ENCODE data around the gene PPP6R1. TPM values are rescaled to one million over a fixed set of nuclear protein-coding genes. Genes with fewer than 3 reads are reported as not detected.
A peak's percentile ranks its signal among the peaks of the same experiment; 100 is the strongest.

Gene PPP6R1
- polyA plus RNA-seq, 1 of the 3 experiments (the other 2 are of a cell fraction) = 47.8 TPM

DNA sequence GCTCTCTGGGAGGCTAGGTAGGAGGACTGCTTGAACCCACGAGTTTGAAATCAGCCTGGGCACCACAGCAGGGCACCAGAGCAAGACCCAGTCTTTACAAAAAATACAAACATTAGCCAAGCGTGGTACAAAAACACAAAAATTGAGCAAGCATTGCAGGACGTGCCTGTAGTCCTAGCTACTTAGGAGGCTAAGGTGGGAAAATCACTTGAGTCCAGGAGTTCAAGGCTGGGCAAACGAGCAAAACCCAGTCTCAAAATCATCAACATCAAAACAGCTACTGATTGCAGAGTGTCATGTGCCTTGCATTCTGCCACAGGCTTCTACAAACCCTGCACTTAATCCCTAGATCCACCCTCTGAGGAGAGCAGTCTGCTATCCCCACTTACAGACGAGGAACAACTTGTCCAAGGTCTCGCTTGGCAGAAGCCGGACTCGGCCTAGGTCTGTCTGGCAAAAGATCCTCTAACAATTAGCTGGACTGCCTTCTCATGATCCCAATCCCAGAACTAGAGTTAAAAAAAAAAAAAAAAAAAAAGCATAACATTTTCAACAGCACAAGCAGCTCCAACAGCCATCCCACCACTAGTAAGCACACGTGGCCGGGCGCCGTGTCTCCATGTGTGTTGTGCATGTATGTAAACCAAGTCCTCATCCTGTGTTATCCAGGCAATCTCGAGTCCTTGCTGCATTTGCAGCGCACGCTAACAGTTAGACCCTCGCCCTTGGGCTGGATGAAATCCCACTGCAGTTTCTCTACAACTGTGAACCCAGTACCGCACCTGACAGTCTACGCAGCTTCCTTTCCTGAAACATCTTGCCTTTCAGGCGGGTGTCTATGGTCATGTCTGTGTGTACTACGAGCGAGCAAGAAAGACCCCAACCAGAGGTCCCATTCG lies 2.0 kb downstream of the PPP6R1 start:
- H3K9me2 ChIP-seq = no peaks in the 10 kb centered on the region
- H3K4me1 ChIP-seq (ENCODE audit: control insufficient read depth in 1 of 2, insufficient read depth in 2 of 2, low read depth in 1 of 2, low read length in 1 of 2) = peaks cover 17 to 26% of the 10 kb centered on the region in 2 experiments; a peak in 3 of 4 replicates
- CTCF ChIA-PET = interaction anchor here (0.7 to 1.8 kb wide), 2 partner anchors 45 to 80 kb away, joined by 3 to 5 read pairs; no protein-coding TSS in a partner anchor
- DNase-seq = no peak
- H3K9ac ChIP-seq = no peak overlapping the region; the same call in 1 of the 2 replicates
- peaks cover 64% of the 10 kb centered on the region for H4K20me1 ChIP-seq (ENCODE audit: insufficient read depth)
- H3F3A ChIP-seq (replicated peaks; ENCODE audit: insufficient read depth) = peaks cover 2% of the 10 kb centered on the region
- H3K27ac ChIP-seq (ENCODE audit: low read depth in 2 of 2, low read length in 1 of 2) = no peak overlapping the region
- H3K27me3 ChIP-seq (ENCODE audit: insufficient read depth) = no peaks in the 10 kb centered on the region
- peak overlapping the region; percentile 87 to 94 for H3K4me3 ChIP-seq (ENCODE audit: low read depth in 2 of 2, low read length in 1 of 2)
- H3K4me2 ChIP-seq = peak overlapping the region; percentile 96
- TF ChIP-seq GABPA (IDR thresholded peaks at IDR 0.05; ENCODE audit: low read depth) = no peak
- TF ChIP-seq, protein P1, sequence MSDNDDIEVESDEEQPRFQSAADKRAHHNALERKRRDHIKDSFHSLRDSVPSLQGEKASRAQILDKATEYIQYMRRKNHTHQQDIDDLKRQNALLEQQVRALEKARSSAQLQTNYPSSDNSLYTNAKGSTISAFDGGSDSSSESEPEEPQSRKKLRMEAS (IDR thresholded peaks at IDR 0.05; ENCODE audit: low read depth) = no peak
- TF ChIP-seq POLR2AphosphoS5 (IDR thresholded peaks at IDR 0.05; ENCODE audit: low read depth, low read length) = no peak
- no peak for TF ChIP-seq RAD21 (IDR thresholded peaks at IDR 0.05; ENCODE audit: low read length)
- TF ChIP-seq, protein P2, sequence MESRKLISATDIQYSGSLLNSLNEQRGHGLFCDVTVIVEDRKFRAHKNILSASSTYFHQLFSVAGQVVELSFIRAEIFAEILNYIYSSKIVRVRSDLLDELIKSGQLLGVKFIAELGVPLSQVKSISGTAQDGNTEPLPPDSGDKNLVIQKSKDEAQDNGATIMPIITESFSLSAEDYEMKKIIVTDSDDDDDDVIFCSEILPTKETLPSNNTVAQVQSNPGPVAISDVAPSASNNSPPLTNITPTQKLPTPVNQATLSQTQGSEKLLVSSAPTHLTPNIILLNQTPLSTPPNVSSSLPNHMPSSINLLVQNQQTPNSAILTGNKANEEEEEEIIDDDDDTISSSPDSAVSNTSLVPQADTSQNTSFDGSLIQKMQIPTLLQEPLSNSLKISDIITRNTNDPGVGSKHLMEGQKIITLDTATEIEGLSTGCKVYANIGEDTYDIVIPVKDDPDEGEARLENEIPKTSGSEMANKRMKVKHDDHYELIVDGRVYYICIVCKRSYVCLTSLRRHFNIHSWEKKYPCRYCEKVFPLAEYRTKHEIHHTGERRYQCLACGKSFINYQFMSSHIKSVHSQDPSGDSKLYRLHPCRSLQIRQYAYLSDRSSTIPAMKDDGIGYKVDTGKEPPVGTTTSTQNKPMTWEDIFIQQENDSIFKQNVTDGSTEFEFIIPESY (IDR thresholded peaks at IDR 0.05; ENCODE audit: borderline replicate concordance, low read depth) = no peak
- TF ChIP-seq RFX5 (IDR thresholded peaks at IDR 0.05; ENCODE audit: low read length) = no peak
- no peak for TF ChIP-seq TAF1 (IDR thresholded peaks at IDR 0.05; ENCODE audit: borderline replicate concordance, low read depth, low read length)
- TF ChIP-seq GATA2 (CRISPR knock-in tag; IDR thresholded peaks at IDR 0.05) = no peak
- TF ChIP-seq JUND (IDR thresholded peaks at IDR 0.05) = no peak
- no peak for TF ChIP-seq TEAD4 (IDR thresholded peaks at IDR 0.05; ENCODE audit: borderline replicate concordance, insufficient read depth)
- no peak for TF ChIP-seq CHD2 (IDR thresholded peaks at IDR 0.05; ENCODE audit: low read length, partially characterized antibody)
- TF ChIP-seq TCF12 (IDR thresholded peaks at IDR 0.05) = no peak
- TF ChIP-seq FOSL2 (IDR thresholded peaks at IDR 0.05; ENCODE audit: borderline replicate concordance, low read depth) = no peak
- no peak for TF ChIP-seq RCOR1 (IDR thresholded peaks at IDR 0.05; ENCODE audit: low read length)
- no peak for TF ChIP-seq EP300 (IDR thresholded peaks at IDR 0.05; ENCODE audit: borderline replicate concordance in 1 of 2, low read depth in 1 of 2, low read length in 1 of 2)
- TF ChIP-seq MEF2A (IDR thresholded peaks at IDR 0.05; ENCODE audit: borderline replicate concordance, low read depth) = no peak
- no peak for TF ChIP-seq ELF1 (IDR thresholded peaks at IDR 0.05)
- no peak for TF ChIP-seq RXRA (IDR thresholded peaks at IDR 0.05; ENCODE audit: borderline replicate concordance, low read depth)
- TF ChIP-seq, protein P3, sequence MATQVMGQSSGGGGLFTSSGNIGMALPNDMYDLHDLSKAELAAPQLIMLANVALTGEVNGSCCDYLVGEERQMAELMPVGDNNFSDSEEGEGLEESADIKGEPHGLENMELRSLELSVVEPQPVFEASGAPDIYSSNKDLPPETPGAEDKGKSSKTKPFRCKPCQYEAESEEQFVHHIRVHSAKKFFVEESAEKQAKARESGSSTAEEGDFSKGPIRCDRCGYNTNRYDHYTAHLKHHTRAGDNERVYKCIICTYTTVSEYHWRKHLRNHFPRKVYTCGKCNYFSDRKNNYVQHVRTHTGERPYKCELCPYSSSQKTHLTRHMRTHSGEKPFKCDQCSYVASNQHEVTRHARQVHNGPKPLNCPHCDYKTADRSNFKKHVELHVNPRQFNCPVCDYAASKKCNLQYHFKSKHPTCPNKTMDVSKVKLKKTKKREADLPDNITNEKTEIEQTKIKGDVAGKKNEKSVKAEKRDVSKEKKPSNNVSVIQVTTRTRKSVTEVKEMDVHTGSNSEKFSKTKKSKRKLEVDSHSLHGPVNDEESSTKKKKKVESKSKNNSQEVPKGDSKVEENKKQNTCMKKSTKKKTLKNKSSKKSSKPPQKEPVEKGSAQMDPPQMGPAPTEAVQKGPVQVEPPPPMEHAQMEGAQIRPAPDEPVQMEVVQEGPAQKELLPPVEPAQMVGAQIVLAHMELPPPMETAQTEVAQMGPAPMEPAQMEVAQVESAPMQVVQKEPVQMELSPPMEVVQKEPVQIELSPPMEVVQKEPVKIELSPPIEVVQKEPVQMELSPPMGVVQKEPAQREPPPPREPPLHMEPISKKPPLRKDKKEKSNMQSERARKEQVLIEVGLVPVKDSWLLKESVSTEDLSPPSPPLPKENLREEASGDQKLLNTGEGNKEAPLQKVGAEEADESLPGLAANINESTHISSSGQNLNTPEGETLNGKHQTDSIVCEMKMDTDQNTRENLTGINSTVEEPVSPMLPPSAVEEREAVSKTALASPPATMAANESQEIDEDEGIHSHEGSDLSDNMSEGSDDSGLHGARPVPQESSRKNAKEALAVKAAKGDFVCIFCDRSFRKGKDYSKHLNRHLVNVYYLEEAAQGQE (IDR thresholded peaks at IDR 0.05; ENCODE audit: low read depth, low read length) = no peak
- no peak for TF ChIP-seq EZH2phosphoT487 (IDR thresholded peaks at IDR 0.05; ENCODE audit: borderline replicate concordance, low read depth)
- no peak overlapping the region for H2AFZ ChIP-seq (ENCODE audit: low read depth)
- H3K79me2 ChIP-seq (ENCODE audit: insufficient read depth) = peaks cover 69% of the 10 kb centered on the region
- no peaks in the 10 kb centered on the region for H3K9me3 ChIP-seq
- POLR2A ChIA-PET = interaction anchor here (1.3 to 1.6 kb wide), 2 partner anchors 9 to 23 kb away, joined by 3 to 5 read pairs; partner anchors contain the start of gene HSPBP1
- WGBS (ENCODE audit: low lambda C conversion rate) = 75% methylated on average over 19 of the region's 22 CpGs
- peaks cover 0 to 4% of the 10 kb centered on the region in 2 experiments for H3K36me3 ChIP-seq (replicated peaks in 1 of 2; ENCODE audit: control insufficient read depth in 1 of 2, insufficient read depth in 2 of 2, low read length in 1 of 2)

All from SK-N-SH (cell line).